B cell (primary cell): ENCODE results near the gene PGAP6.

Source experiments
- EZH2 ChIP-seq: IDR thresholded peaks from 2 replicates; pipeline ENCODE4 v1.6.1; 2012; ENCODE audit warnings: borderline replicate concordance, low read depth, mild to moderate bottlenecking, moderate library complexity, low read length; ENCODE audit not compliant: insufficient read depth, poor library complexity, severe bottlenecking
- TF ChIP-seq, protein P1 (sequence below): fragments of 200-600 bp; IDR thresholded peaks from one replicate; pipeline ENCODE4 v1.8.0; 2022; ENCODE audit warnings: antibody characterized with exemption, mild to moderate bottlenecking

DNA sequence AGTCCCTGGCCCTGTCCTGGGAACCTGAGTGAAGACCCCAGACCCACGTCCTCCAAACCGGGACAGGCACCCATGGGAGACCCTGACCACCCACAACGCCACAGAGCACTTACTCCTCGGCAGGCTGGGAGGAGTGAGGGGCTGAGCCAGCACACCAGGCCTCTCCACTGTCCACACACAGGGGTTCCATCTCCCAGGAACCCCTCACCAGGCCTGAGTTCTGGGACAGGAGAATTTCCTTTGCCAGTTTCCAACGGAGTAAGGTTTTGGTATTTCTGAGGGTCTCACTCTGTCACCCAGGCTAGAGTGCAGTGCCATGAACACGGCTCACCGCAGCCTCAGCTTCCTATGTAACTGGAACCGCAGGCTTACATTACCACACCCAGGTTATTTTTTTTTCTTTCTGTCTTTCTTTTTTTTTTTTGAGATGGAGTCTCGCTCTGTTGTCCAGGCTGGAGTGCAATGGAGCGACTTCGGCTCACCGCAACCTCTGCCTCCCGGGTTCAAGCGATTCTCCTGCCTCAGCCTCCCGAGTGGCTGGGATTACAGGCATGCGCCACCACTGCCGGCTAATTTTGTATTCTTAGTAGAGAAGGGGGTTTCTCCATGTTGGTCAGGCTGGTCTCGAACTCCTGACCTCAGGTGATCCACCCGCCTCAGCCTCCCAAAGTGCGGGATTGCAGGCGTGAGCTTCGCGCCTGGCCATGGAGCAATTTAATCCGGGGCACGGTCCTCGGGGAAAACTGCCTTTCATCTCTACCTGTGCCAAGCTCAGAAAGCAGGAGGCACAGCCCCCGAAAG is 1.6 kb downstream of the PGAP6 start:
- TF ChIP-seq, protein P1, sequence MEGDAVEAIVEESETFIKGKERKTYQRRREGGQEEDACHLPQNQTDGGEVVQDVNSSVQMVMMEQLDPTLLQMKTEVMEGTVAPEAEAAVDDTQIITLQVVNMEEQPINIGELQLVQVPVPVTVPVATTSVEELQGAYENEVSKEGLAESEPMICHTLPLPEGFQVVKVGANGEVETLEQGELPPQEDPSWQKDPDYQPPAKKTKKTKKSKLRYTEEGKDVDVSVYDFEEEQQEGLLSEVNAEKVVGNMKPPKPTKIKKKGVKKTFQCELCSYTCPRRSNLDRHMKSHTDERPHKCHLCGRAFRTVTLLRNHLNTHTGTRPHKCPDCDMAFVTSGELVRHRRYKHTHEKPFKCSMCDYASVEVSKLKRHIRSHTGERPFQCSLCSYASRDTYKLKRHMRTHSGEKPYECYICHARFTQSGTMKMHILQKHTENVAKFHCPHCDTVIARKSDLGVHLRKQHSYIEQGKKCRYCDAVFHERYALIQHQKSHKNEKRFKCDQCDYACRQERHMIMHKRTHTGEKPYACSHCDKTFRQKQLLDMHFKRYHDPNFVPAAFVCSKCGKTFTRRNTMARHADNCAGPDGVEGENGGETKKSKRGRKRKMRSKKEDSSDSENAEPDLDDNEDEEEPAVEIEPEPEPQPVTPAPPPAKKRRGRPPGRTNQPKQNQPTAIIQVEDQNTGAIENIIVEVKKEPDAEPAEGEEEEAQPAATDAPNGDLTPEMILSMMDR: no peak
- no peak for TF ChIP-seq EZH2
